Neural progenitor cell (in vitro differentiated cells): Measurements from ENCODE around the gene PPM1L. TPM values are rescaled to one million over a fixed set of nuclear protein-coding genes. Genes with fewer than 3 reads are reported as not detected.

ENCODE experiments used
- DNase-seq: peaks from one replicate; pipeline ENCODE4 v3.0.0-alpha.2; 2016; ENCODE audit warnings: low spot score
- H2AFZ ChIP-seq: fragments of 200-600 bp; sonication (generic); replicated peaks from 2 replicates; pipeline ENCODE4 v1.6.1; 2016; ENCODE audit warnings: antibody characterized with exemption
- H3F3A ChIP-seq: fragments of 200-600 bp; sonication (generic); 2 replicates; pipeline ENCODE4 v1.6.1; 2016; ENCODE audit warnings: antibody characterized with exemption, low read depth
- H3K27ac ChIP-seq: fragments of 200-600 bp; sonication (generic); 2 replicates; pipeline ENCODE4 v1.5.1; 2016; ENCODE audit warnings: mild to moderate bottlenecking
- H3K27me3 ChIP-seq: fragments of 200-600 bp; sonication (generic); 2 replicates; pipeline ENCODE4 v1.6.1; 2016; ENCODE audit warnings: mild to moderate bottlenecking, moderate library complexity
- H3K36me3 ChIP-seq: fragments of 200-600 bp; sonication (generic); 2 replicates; pipeline ENCODE4 v1.5.1; 2016
- H3K4me1 ChIP-seq: fragments of 200-600 bp; sonication (generic); 2 replicates; pipeline ENCODE4 v1.6.1; 2016; ENCODE audit warnings: mixed run types
- H3K4me2 ChIP-seq: fragments of 200-600 bp; sonication (generic); 2 replicates; pipeline ENCODE4 v1.6.1; 2016
- H3K4me3 ChIP-seq: fragments of 200-600 bp; sonication (generic); 2 replicates; pipeline ENCODE4 v1.5.1; 2016
- H3K79me2 ChIP-seq: fragments of 200-600 bp; sonication (generic); 2 replicates; pipeline ENCODE4 v1.6.1; 2016; ENCODE audit warnings: low read depth
- H3K9ac ChIP-seq: fragments of 200-600 bp; sonication (generic); 2 replicates; pipeline ENCODE4 v1.6.1; 2016
- H3K9me3 ChIP-seq: fragments of 200-600 bp; sonication (generic); 2 replicates; pipeline ENCODE4 v1.5.1; 2016; ENCODE audit warnings: low read depth
- H4K20me1 ChIP-seq: fragments of 200-600 bp; sonication (generic); 2 replicates; pipeline ENCODE4 v1.6.1; 2016; ENCODE audit warnings: low read depth
- H3K27ac Mint-ChIP-seq: 3 replicates; pipeline ENCODE4 v1.8.0; 2021; ENCODE audit warnings: mixed read lengths
- H3K27me3 Mint-ChIP-seq: 2 replicates; pipeline ENCODE4 v1.8.0; 2022; ENCODE audit warnings: low read depth, mild to moderate bottlenecking, inconsistent platforms, moderate library complexity, mixed read lengths; ENCODE audit not compliant: insufficient read depth
- H3K36me3 Mint-ChIP-seq: 3 replicates; pipeline ENCODE4 v1.8.0; 2021; ENCODE audit warnings: mixed read lengths
- H3K4me1 Mint-ChIP-seq: 3 replicates; pipeline ENCODE4 v1.8.0; 2021; ENCODE audit warnings: mixed read lengths
- H3K4me3 Mint-ChIP-seq: 3 replicates; pipeline ENCODE4 v1.8.0; 2021; ENCODE audit warnings: mild to moderate bottlenecking, moderate library complexity, mixed read lengths
- H3K9me3 Mint-ChIP-seq: 3 replicates; pipeline ENCODE4 v1.8.0; 2020; ENCODE audit warnings: mixed read lengths
- CTCF ChIP-seq: fragments of 200-600 bp; sonication (generic); IDR thresholded peaks from 2 replicates; pipeline ENCODE4 v1.5.1; 2017; ENCODE audit warnings: antibody characterized with exemption, mild to moderate bottlenecking
- EZH2 ChIP-seq: fragments of 200-600 bp; sonication (generic); IDR thresholded peaks from 2 replicates; pipeline ENCODE4 v1.6.1; 2017; ENCODE audit warnings: antibody characterized with exemption, mild to moderate bottlenecking, moderate library complexity
- EZH2phosphoT487 ChIP-seq: fragments of 200-600 bp; sonication (generic); IDR thresholded peaks from 2 replicates; pipeline ENCODE4 v1.6.1; 2017; ENCODE audit warnings: antibody characterized with exemption
- total RNA-seq: library from RNA; depleted of rRNA; stranded (reverse); fragments of >200 nt; gene quantifications from 2 replicates; pipeline ENCODE4 v1.2.3, GENCODE V29; 2015; ENCODE audit warnings: low replicate concordance

PPM1L gene
- total RNA-seq, 1 donor from 2014 or later = 16.5 TPM

- peaks cover 22% of the 10 kb centered on the region for H3K4me1 Mint-ChIP-seq
- no peak for TF ChIP-seq CTCF
These were observed 50.7 kb downstream of the PPM1L start for GRCh38 chr3:160806686-160807085.

GRCh38 chr3:160808838-160809237, 52.8 kb downstream of the PPM1L start:
- no peak for TF ChIP-seq CTCF
- TF ChIP-seq EZH2 = no peak
- no peak for TF ChIP-seq EZH2phosphoT487
- Histone ChIP-seq H3K9me3 (no peaks in the 10 kb centered on the region), H3K36me3 (no peaks in the 10 kb centered on the region), H3K79me2 (peaks cover 10% of the 10 kb centered on the region), H4K20me1 (peaks cover 7% of the 10 kb centered on the region), H3K4me3 (no peak overlapping the region), H3K27ac (no peak overlapping the region), H3F3A (no peaks in the 10 kb centered on the region), H3K4me1 (peaks cover 17% of the 10 kb centered on the region), H3K4me2 (peak overlapping the region; percentile 18), H3K9ac (no peak overlapping the region), H2AFZ (no peak overlapping the region), H3K27me3 (no peaks in the 10 kb centered on the region)
- Mint-ChIP-seq H3K27me3 (peaks cover 4% of the 10 kb centered on the region), H3K27ac (no peak overlapping the region), H3K9me3 (no peaks in the 10 kb centered on the region), H3K36me3 (no peaks in the 10 kb centered on the region), H3K4me1 (peaks cover 26% of the 10 kb centered on the region), H3K4me3 (no peak overlapping the region)
- DNase-seq = no peak

More at GRCh38 chr3:160806686-160807085, 50.7 kb downstream of the PPM1L start:
- peaks cover 10% of the 10 kb centered on the region for H3K79me2 ChIP-seq
- Mint-ChIP-seq H3K4me3 (no peak overlapping the region), H3K27ac (no peak overlapping the region), H3K36me3 (no peaks in the 10 kb centered on the region), H3K9me3 (no peaks in the 10 kb centered on the region), H3K27me3 (peaks cover 4% of the 10 kb centered on the region)
- DNase-seq = no peak
- H4K20me1 ChIP-seq = peaks cover 7% of the 10 kb centered on the region
- H3K4me3 ChIP-seq = no peak overlapping the region
- no peak overlapping the region for H3K9ac ChIP-seq
- no peak overlapping the region for H2AFZ ChIP-seq
- H3F3A ChIP-seq = no peaks in the 10 kb centered on the region
- H3K27ac ChIP-seq = no peak overlapping the region
- H3K4me2 ChIP-seq = no peak overlapping the region
- H3K4me1 ChIP-seq = peaks cover 17% of the 10 kb centered on the region
- no peaks in the 10 kb centered on the region for H3K9me3 ChIP-seq
- H3K36me3 ChIP-seq = no peaks in the 10 kb centered on the region
- H3K27me3 ChIP-seq = no peaks in the 10 kb centered on the region

GRCh38 chr3:160809453-160809852, 53.4 kb downstream of the PPM1L start:
- H3K27me3 Mint-ChIP-seq = peaks cover 4% of the 10 kb centered on the region
- no peaks in the 10 kb centered on the region for H3K9me3 ChIP-seq
- peaks cover 26% of the 10 kb centered on the region for H3K4me1 Mint-ChIP-seq
- H2AFZ ChIP-seq = no peak overlapping the region
- no peak overlapping the region for H3K9ac ChIP-seq
- peaks cover 10% of the 10 kb centered on the region for H3K79me2 ChIP-seq
- TF ChIP-seq EZH2 (no peak), EZH2phosphoT487 (no peak), CTCF (no peak)
- H3K36me3 ChIP-seq = no peaks in the 10 kb centered on the region
- H3F3A ChIP-seq = no peaks in the 10 kb centered on the region
- peaks cover 17% of the 10 kb centered on the region for H3K4me1 ChIP-seq
- H4K20me1 ChIP-seq = peaks cover 7% of the 10 kb centered on the region
- no peak overlapping the region for H3K4me3 ChIP-seq
- no peaks in the 10 kb centered on the region for H3K27me3 ChIP-seq
- no peaks in the 10 kb centered on the region for H3K36me3 Mint-ChIP-seq
- no peak overlapping the region for H3K4me3 Mint-ChIP-seq
- no peak for DNase-seq
- no peak overlapping the region for H3K27ac Mint-ChIP-seq
- no peaks in the 10 kb centered on the region for H3K9me3 Mint-ChIP-seq
- H3K4me2 ChIP-seq = no peak overlapping the region
- no peak overlapping the region for H3K27ac ChIP-seq
